ENCODE data around the gene CACNA1E. TPM values are rescaled to one million over a fixed set of nuclear protein-coding genes. Genes with fewer than 3 reads are reported as not detected.

CACNA1E gene
- total RNA-seq, 1 experiment from 2014 or later = 0.46 TPM

DNA sequence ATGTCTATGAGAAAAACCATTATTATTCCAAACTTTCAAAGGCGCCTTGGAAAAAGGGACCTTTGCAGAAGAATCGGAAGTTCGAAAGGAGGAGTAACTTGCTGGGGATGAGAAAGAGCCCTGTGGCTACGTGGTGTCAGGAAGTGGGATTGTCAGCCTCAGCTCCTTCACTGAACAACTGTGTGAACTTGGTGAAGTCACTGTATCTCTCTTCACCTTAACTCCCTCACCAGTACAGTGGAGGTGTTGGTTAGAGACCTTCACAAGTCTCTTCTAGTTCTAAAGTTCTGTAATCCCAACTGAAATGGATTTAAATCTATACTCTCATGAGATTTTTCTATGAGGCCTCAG lies 285.6 kb downstream of the CACNA1E start:
- Mint-ChIP-seq H3K9me3 (no peaks in the 10 kb centered on the region), H3K27me3 (ENCODE audit: low read depth) (no peaks in the 10 kb centered on the region; the same call in 1 of the 2 replicates), H3K4me1 (no peaks in the 10 kb centered on the region), H3K27ac (no peak overlapping the region), H3K36me3 (ENCODE audit: insufficient read depth in 1 of 3, low read depth in 3 of 3) (no peaks in the 10 kb centered on the region; a peak in 1 of 7 replicates), H3K4me3 (no peak overlapping the region)
- no peak overlapping the region for H3T11ph ChIP-seq (ENCODE audit: low read length)
- H3K79me1 ChIP-seq (ENCODE audit: insufficient read depth, low read depth, low read length, poor library complexity, severe bottlenecking) = no peaks in the 10 kb centered on the region
- no peaks in the 10 kb centered on the region for H3K23me2 ChIP-seq (ENCODE audit: insufficient read length, low read depth, low read length, poor library complexity, severe bottlenecking)
- H4K5ac ChIP-seq (ENCODE audit: insufficient read length, low read depth, low read length) = no peak overlapping the region
- no peaks in the 10 kb centered on the region for H3K4me1 ChIP-seq (ENCODE audit: insufficient read depth, low read length)
- no peak overlapping the region for H3K56ac ChIP-seq (ENCODE audit: insufficient read length, low read depth, low read length)
- H3K4ac ChIP-seq (ENCODE audit: low read depth, low read length) = no peak overlapping the region
- no peak overlapping the region for H3K14ac ChIP-seq (ENCODE audit: insufficient read depth, low read length)
- no peak overlapping the region for H3K27ac ChIP-seq (ENCODE audit: insufficient read length, low read depth, low read length)
- no peak overlapping the region for H4K91ac ChIP-seq (ENCODE audit: insufficient read length, low read depth, low read length)
- H2BK12ac ChIP-seq (ENCODE audit: insufficient read length, low read depth, low read length) = no peak overlapping the region
- no peak overlapping the region for H2BK15ac ChIP-seq (ENCODE audit: low read depth, low read length)
- H2AK5ac ChIP-seq (ENCODE audit: insufficient read length, low read length) = no peak overlapping the region
- H3K9me3 ChIP-seq (ENCODE audit: control insufficient read depth, low read depth, low read length) = no peaks in the 10 kb centered on the region
- H3K79me2 ChIP-seq (ENCODE audit: insufficient read depth, low read length) = no peaks in the 10 kb centered on the region
- no CpG with 5 or more reads among the region's 4 CpGs for WGBS (ENCODE audit: extremely low coverage, insufficient read length, low lambda C conversion rate)
- H2BK5ac ChIP-seq (ENCODE audit: insufficient read length, low read length) = no peak overlapping the region
- no peak for DNase-seq
- H2BK20ac ChIP-seq (ENCODE audit: low read depth, low read length, poor library complexity, severe bottlenecking) = no peak overlapping the region
- H4K20me1 ChIP-seq (ENCODE audit: control insufficient read depth, insufficient read depth, insufficient read length) = no peaks in the 10 kb centered on the region
- H3K18ac ChIP-seq (ENCODE audit: insufficient read length, low read depth, low read length) = no peak overlapping the region
- H3K9ac ChIP-seq (ENCODE audit: extremely low read depth, insufficient read length, low read length) = no peak overlapping the region
- no peak overlapping the region for H3K4me2 ChIP-seq (ENCODE audit: insufficient read depth, insufficient read length, low read length)
- TF ChIP-seq, protein P1, sequence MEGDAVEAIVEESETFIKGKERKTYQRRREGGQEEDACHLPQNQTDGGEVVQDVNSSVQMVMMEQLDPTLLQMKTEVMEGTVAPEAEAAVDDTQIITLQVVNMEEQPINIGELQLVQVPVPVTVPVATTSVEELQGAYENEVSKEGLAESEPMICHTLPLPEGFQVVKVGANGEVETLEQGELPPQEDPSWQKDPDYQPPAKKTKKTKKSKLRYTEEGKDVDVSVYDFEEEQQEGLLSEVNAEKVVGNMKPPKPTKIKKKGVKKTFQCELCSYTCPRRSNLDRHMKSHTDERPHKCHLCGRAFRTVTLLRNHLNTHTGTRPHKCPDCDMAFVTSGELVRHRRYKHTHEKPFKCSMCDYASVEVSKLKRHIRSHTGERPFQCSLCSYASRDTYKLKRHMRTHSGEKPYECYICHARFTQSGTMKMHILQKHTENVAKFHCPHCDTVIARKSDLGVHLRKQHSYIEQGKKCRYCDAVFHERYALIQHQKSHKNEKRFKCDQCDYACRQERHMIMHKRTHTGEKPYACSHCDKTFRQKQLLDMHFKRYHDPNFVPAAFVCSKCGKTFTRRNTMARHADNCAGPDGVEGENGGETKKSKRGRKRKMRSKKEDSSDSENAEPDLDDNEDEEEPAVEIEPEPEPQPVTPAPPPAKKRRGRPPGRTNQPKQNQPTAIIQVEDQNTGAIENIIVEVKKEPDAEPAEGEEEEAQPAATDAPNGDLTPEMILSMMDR (conservative IDR thresholded peaks at IDR 0.05) = no peak
- H4K8ac ChIP-seq (replicated peaks; ENCODE audit: insufficient read length, low read depth, low read length) = no peak overlapping the region
- H3K23ac ChIP-seq (ENCODE audit: insufficient read length, low read depth, low read length) = no peak overlapping the region
- no peak overlapping the region for H2BK120ac ChIP-seq (ENCODE audit: low read depth, low read length, poor library complexity, severe bottlenecking)
- H2AFZ ChIP-seq (ENCODE audit: low read length) = no peak overlapping the region
- no peaks in the 10 kb centered on the region for H3K27me3 ChIP-seq (ENCODE audit: insufficient read depth, low read length)
